Activated naive CD4-positive, alpha-beta T cell treated with anti-CD3 and anti-CD28 coated beads, Interleukin-2, amount 10 ng/mL, durations not matched to agents 7 days and 5 days (primary cell): ENCODE data around the gene LSM14B.

Experiments
- CTCF ChIA-PET: fragments of 350-600 bp; sonication (Branson Sonifier 250); formaldehyde crosslinking; loops from one replicate; lab custom pipeline; 2021; ENCODE audit warnings: antibody characterized with exemption; lab: Charles Lee
- DNase-seq: peaks from one replicate; pipeline ENCODE4 v3.0.0-alpha.2; 2020
- H3K27ac Mint-ChIP-seq: one replicate; pipeline ENCODE4 v1.8.0; 2021; ENCODE audit warnings: mild to moderate bottlenecking, moderate library complexity, mixed read lengths
- H3K27me3 Mint-ChIP-seq: one replicate; pipeline ENCODE4 v1.8.0; 2021; ENCODE audit warnings: mild to moderate bottlenecking, mixed read lengths
- H3K36me3 Mint-ChIP-seq: one replicate; pipeline ENCODE4 v1.8.0; 2021; ENCODE audit warnings: mixed read lengths
- H3K4me1 Mint-ChIP-seq: one replicate; pipeline ENCODE4 v1.8.0; 2021; ENCODE audit warnings: mixed read lengths
- H3K4me3 Mint-ChIP-seq: one replicate; pipeline ENCODE4 v1.8.0; 2021; ENCODE audit warnings: mild to moderate bottlenecking, moderate library complexity, mixed read lengths
- H3K9me3 Mint-ChIP-seq: one replicate; pipeline ENCODE4 v1.8.0; 2021; ENCODE audit warnings: mixed read lengths

The LSM14B gene

GRCh38 chr20:62176866-62177265 is 54.6 kb downstream of the LSM14B start:
- CTCF ChIA-PET: no interaction called here
- Mint-ChIP-seq H3K4me3 (no peak overlapping the region), H3K36me3 (peaks cover 8% of the 10 kb centered on the region), H3K27ac (no peak overlapping the region), H3K9me3 (no peaks in the 10 kb centered on the region), H3K4me1 (peaks cover 4% of the 10 kb centered on the region), H3K27me3 (no peaks in the 10 kb centered on the region)
- DNase-seq: no peak

GRCh38 chr20:62177307-62177706 is 55.0 kb downstream of the LSM14B start:
- CTCF ChIA-PET: no interaction called here
- DNase-seq: no peak
- H3K27me3 Mint-ChIP-seq: no peaks in the 10 kb centered on the region
- no peak overlapping the region for H3K27ac Mint-ChIP-seq
- peaks cover 8% of the 10 kb centered on the region for H3K4me1 Mint-ChIP-seq
- peaks cover 8% of the 10 kb centered on the region for H3K36me3 Mint-ChIP-seq
- no peaks in the 10 kb centered on the region for H3K9me3 Mint-ChIP-seq
- H3K4me3 Mint-ChIP-seq: no peak overlapping the region

- Mint-ChIP-seq H3K9me3 (no peaks in the 10 kb centered on the region), H3K36me3 (peaks cover 8% of the 10 kb centered on the region), H3K4me1 (peaks cover 10% of the 10 kb centered on the region), H3K27ac (no peak overlapping the region), H3K27me3 (peaks cover 4% of the 10 kb centered on the region), H3K4me3 (no peak overlapping the region)
- CTCF ChIA-PET: no interaction called here
- no peak for DNase-seq
Observed at GRCh38 chr20:62178316-62179161, 56.3 kb downstream of the LSM14B start.

DNA sequence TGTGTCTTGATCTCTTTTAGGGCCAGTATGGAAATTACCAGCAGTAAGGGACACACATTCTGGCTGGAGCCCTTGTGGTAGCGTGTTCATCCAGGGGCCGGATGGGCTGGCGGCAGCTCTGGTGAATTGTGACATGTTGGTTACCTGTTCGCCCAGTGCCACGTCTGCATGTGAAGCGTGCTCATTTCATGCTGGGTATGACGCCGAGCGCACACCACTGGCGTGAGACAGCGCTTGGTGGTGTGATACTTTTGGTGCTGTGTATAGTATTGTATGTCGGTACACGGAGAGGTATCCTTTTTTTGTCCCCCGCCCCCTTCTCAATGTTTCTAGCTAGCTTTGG is 56.9 kb downstream of the LSM14B start:
- DNase-seq: no peak
- no peak overlapping the region for H3K4me3 Mint-ChIP-seq
- H3K27me3 Mint-ChIP-seq: peaks cover 4% of the 10 kb centered on the region
- peaks cover 5% of the 10 kb centered on the region for H3K36me3 Mint-ChIP-seq
- CTCF ChIA-PET: no interaction called here
- H3K4me1 Mint-ChIP-seq: peaks cover 16% of the 10 kb centered on the region
- H3K27ac Mint-ChIP-seq: no peak overlapping the region
- H3K9me3 Mint-ChIP-seq: no peaks in the 10 kb centered on the region

GRCh38 chr20:62181808-62182207 is 59.5 kb downstream of the LSM14B start:
- Mint-ChIP-seq H3K4me3 (peak overlapping the region; percentile 92), H3K36me3 (peaks cover 8% of the 10 kb centered on the region), H3K27me3 (peaks cover 4% of the 10 kb centered on the region), H3K9me3 (no peaks in the 10 kb centered on the region), H3K4me1 (peaks cover 31% of the 10 kb centered on the region), H3K27ac (peak overlapping the region; percentile 95)
- CTCF ChIA-PET: no interaction called here
- no peak for DNase-seq

- peak; percentile 97 for DNase-seq
- Mint-ChIP-seq H3K4me1 (peaks cover 39% of the 10 kb centered on the region), H3K27me3 (peaks cover 4% of the 10 kb centered on the region), H3K9me3 (no peaks in the 10 kb centered on the region), H3K27ac (peak within 1 kb of the TSS; percentile 95), H3K36me3 (peaks cover 8% of the 10 kb centered on the region), H3K4me3 (peak within 1 kb of the TSS; percentile 92)
- CTCF ChIA-PET: no interaction called here
Observed at GRCh38 chr20:62182469-62183425, 60.5 kb downstream of the LSM14B start, which contains the start of gene MTG2. TSS of gene MTG2 (plus strand) at chr20:62183028. CDS start at chr20:62193421, 10,393 bp downstream.

- CTCF ChIA-PET: no interaction called here
- peak overlapping the region; percentile 89 for H3K27ac Mint-ChIP-seq
- peak overlapping the region; percentile 92 for H3K4me3 Mint-ChIP-seq
- no peak for DNase-seq
- peaks cover 8% of the 10 kb centered on the region for H3K36me3 Mint-ChIP-seq
- H3K27me3 Mint-ChIP-seq: peaks cover 4% of the 10 kb centered on the region
- no peaks in the 10 kb centered on the region for H3K9me3 Mint-ChIP-seq
- H3K4me1 Mint-ChIP-seq: peaks cover 39% of the 10 kb centered on the region
Observed at GRCh38 chr20:62183426-62184142, 61.3 kb downstream of the LSM14B start.
